Neural cell (in vitro differentiated cells): ENCODE data around the gene KATNBL1.

Experiments
- POLR2AphosphoS5 ChIP-seq: IDR thresholded peaks from 2 replicates; pipeline ENCODE4 v1.6.1; 2012
- TF ChIP-seq, protein P1 (sequence below): fragments of 450-650 bp; IDR thresholded peaks from 2 replicates; pipeline ENCODE4 v1.5.1; 2014; ENCODE audit warnings: antibody characterized with exemption, mild to moderate bottlenecking, moderate library complexity; ENCODE audit not compliant: poor library complexity, severe bottlenecking

DNA sequence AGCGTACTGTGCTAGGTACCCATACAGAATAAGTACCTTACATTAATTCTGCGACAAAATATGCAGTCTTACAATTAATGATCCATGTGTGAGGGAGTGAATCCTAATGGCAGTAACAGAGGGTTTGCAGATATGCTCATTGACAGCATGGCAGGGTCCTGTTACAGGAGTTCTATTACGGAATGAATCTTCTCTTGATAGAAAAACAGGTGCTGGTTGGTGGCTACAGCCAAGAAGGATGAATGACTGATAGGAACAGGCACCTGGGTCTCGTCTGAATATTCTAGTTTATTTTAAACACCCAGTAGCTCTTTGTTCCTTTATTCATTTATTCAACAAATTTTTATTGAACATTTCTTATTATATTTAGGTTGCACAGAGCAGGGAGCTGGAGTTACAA, 85.2 kb downstream of the KATNBL1 start:
- TF ChIP-seq, protein P1, sequence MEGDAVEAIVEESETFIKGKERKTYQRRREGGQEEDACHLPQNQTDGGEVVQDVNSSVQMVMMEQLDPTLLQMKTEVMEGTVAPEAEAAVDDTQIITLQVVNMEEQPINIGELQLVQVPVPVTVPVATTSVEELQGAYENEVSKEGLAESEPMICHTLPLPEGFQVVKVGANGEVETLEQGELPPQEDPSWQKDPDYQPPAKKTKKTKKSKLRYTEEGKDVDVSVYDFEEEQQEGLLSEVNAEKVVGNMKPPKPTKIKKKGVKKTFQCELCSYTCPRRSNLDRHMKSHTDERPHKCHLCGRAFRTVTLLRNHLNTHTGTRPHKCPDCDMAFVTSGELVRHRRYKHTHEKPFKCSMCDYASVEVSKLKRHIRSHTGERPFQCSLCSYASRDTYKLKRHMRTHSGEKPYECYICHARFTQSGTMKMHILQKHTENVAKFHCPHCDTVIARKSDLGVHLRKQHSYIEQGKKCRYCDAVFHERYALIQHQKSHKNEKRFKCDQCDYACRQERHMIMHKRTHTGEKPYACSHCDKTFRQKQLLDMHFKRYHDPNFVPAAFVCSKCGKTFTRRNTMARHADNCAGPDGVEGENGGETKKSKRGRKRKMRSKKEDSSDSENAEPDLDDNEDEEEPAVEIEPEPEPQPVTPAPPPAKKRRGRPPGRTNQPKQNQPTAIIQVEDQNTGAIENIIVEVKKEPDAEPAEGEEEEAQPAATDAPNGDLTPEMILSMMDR = no peak
- TF ChIP-seq POLR2AphosphoS5 = no peak
